ENCODE data around the gene C6orf62.
"Not testable (repeated sequence)": the region's sequence is repeated elsewhere in the genome, so short reads cannot be mapped to it uniquely, and the experiment has no call there.

Gene C6orf62

GRCh38 chr6:24742216-24742738 lies 23.3 kb upstream of the C6orf62 start:
- DNase-seq, result no peak

GRCh38 chr6:24740861-24741260 lies 21.9 kb upstream of the C6orf62 start:
- DNase-seq, result no peak

- no peak for DNase-seq
Observed at GRCh38 chr6:24738741-24739140, 19.8 kb upstream of the C6orf62 start.

GRCh38 chr6:24734710-24735109 lies 15.8 kb upstream of the C6orf62 start:
- DNase-seq, result not testable (repeated sequence)

- no peak for DNase-seq
Observed at GRCh38 chr6:24734166-24734565, 15.2 kb upstream of the C6orf62 start.

GRCh38 chr6:24731456-24732134 lies 12.6 kb upstream of the C6orf62 start:
- DNase-seq, result not testable (repeated sequence)

GRCh38 chr6:24730653-24731052 lies 11.7 kb upstream of the C6orf62 start:
- not testable (repeated sequence) for DNase-seq

GRCh38 chr6:24723270-24723669 lies 4.3 kb upstream of the C6orf62 start:
- DNase-seq, result no peak

GRCh38 chr6:24721461-24722215 lies 2.7 kb upstream of the C6orf62 start:
- DNase-seq, result peak; percentile 82

GRCh38 chr6:24720604-24721460 lies 1.9 kb upstream of the C6orf62 start:
- peak; percentile 100 for DNase-seq

GRCh38 chr6:24720131-24720603 lies 1.2 kb upstream of the C6orf62 start:
- peak; percentile 71 for DNase-seq

GRCh38 chr6:24718449-24719124 lies 367 bp downstream of the C6orf62 start:
- no peak for DNase-seq

GRCh38 chr6:24716602-24717148 lies 2.3 kb downstream of the C6orf62 start:
- DNase-seq, result not testable (repeated sequence)

- DNase-seq, result no peak
Observed at GRCh38 chr6:24710519-24711303, 8.2 kb downstream of the C6orf62 start.

GRCh38 chr6:24709014-24709711 lies 9.8 kb downstream of the C6orf62 start:
- DNase-seq, result no peak

- no peak for DNase-seq
Observed at GRCh38 chr6:24708612-24709011, 10.3 kb downstream of the C6orf62 start.

- no peak for DNase-seq
Observed at GRCh38 chr6:24704468-24704867, 14.5 kb downstream of the C6orf62 start.

- no peak for DNase-seq
Observed at GRCh38 chr6:24702720-24703282, 16.2 kb downstream of the C6orf62 start.

- no peak for DNase-seq
Observed at GRCh38 chr6:24699521-24700359, 19.2 kb downstream of the C6orf62 start.

Measured in activated gamma-delta T cell treated with Interleukin-2 at 50 U/mL for 16 hours (primary cell).